DND-41 (cell line): Measurements from ENCODE around the gene AP5B1.

Experiments
- ATAC-seq: fragments of 200-7000 bp; cut with Tn5 transposase; 3 replicates; pipeline ENCODE4 v1.9.1; 2021; ENCODE audit warnings: low read depth; ENCODE audit not compliant: insufficient read depth
- DNase-seq: peaks from one replicate; pipeline ENCODE4 v3.0.0-alpha.2; 2020
- H2AFZ ChIP-seq: 2 replicates; pipeline ENCODE4 v1.6.0; 2012; ENCODE audit warnings: low read depth, low read length
- H3K27ac ChIP-seq: 2 replicates; pipeline ENCODE4 v1.5.1; 2012; ENCODE audit warnings: low read length, inconsistent platforms
- H3K27me3 ChIP-seq: fragments of 200-600 bp; sonication (generic); 2 replicates; pipeline ENCODE4 v1.6.0; 2012; ENCODE audit warnings: low read length, mild to moderate bottlenecking, inconsistent platforms; ENCODE audit not compliant: insufficient read depth, poor library complexity
- H3K36me3 ChIP-seq: 2 replicates; pipeline ENCODE4 v1.5.1; 2012; ENCODE audit warnings: low read length, inconsistent platforms; ENCODE audit not compliant: insufficient read depth
- H3K4me1 ChIP-seq: 2 replicates; pipeline ENCODE4 v1.5.1; 2012; ENCODE audit warnings: mild to moderate bottlenecking, low read length; ENCODE audit not compliant: insufficient read depth
- H3K4me2 ChIP-seq: 2 replicates; pipeline ENCODE4 v1.6.0; 2012; ENCODE audit warnings: mild to moderate bottlenecking, moderate library complexity, low read length, inconsistent platforms; ENCODE audit not compliant: insufficient read depth
- H3K4me3 ChIP-seq, 2 experiments: fragments of 200-600 bp in 1 of 2; shearing (Covaris generic) in 1 of 2; 2 replicates each; pipeline ENCODE4 v1.5.1; 2012 to 2016; ENCODE audit warnings: inconsistent platforms in 2 of 2, low read length in 2 of 2, mild to moderate bottlenecking in 2 of 2, low read depth in 1 of 2, moderate library complexity in 1 of 2
- H3K79me2 ChIP-seq: 2 replicates; pipeline ENCODE4 v1.6.0; 2012; ENCODE audit warnings: low read length, inconsistent platforms; ENCODE audit not compliant: insufficient read depth
- H3K9ac ChIP-seq: 2 replicates; pipeline ENCODE4 v1.6.0; 2012; ENCODE audit warnings: low read depth, mild to moderate bottlenecking, inconsistent platforms, low read length, moderate library complexity
- H3K9me3 ChIP-seq: 2 replicates; pipeline ENCODE4 v1.5.1; 2012; ENCODE audit warnings: low read length, moderate library complexity, mild to moderate bottlenecking, inconsistent platforms; ENCODE audit not compliant: insufficient read depth, severe bottlenecking
- H4K20me1 ChIP-seq: 2 replicates; pipeline ENCODE4 v1.6.0; 2012; ENCODE audit warnings: low read length; ENCODE audit not compliant: insufficient read depth
- CTCF ChIP-seq: IDR thresholded peaks from 2 replicates; pipeline ENCODE4 v1.5.1; 2012; ENCODE audit warnings: borderline replicate concordance, low read length, moderate library complexity, mild to moderate bottlenecking; ENCODE audit not compliant: poor library complexity, severe bottlenecking; ENCODE audit errors: extremely low read depth
- EZH2 ChIP-seq: IDR thresholded peaks from 3 replicates; pipeline ENCODE4 v1.6.1; 2012; ENCODE audit warnings: borderline replicate concordance, low read depth, mild to moderate bottlenecking, moderate library complexity, low read length, inconsistent platforms; ENCODE audit not compliant: severe bottlenecking

The AP5B1 gene

GRCh38 chr11:65792456-65792855 is 11.7 kb upstream of the AP5B1 start:
- Histone ChIP-seq H3K79me2 (no peaks in the 10 kb centered on the region), H3K4me3 (no peak overlapping the region), H3K36me3 (no peaks in the 10 kb centered on the region), H3K9me3 (no peaks in the 10 kb centered on the region), H2AFZ (no peak overlapping the region), H3K4me1 (no peaks in the 10 kb centered on the region), H3K4me2 (no peak overlapping the region), H3K27ac (no peak overlapping the region), H4K20me1 (no peaks in the 10 kb centered on the region), H3K9ac (no peak overlapping the region), H3K27me3 (peaks cover 4% of the 10 kb centered on the region)
- ATAC-seq, result no peak
- no peak for TF ChIP-seq CTCF
- no peak for TF ChIP-seq EZH2
- no peak for DNase-seq

GRCh38 chr11:65791719-65792213 is 11.0 kb upstream of the AP5B1 start:
- H3K4me3 ChIP-seq, result no peak overlapping the region
- H3K4me2 ChIP-seq, result no peak overlapping the region
- ATAC-seq, result no peak
- no peaks in the 10 kb centered on the region for H4K20me1 ChIP-seq
- H3K27ac ChIP-seq, result no peak overlapping the region
- no peaks in the 10 kb centered on the region for H3K9me3 ChIP-seq
- no peaks in the 10 kb centered on the region for H3K79me2 ChIP-seq
- no peak overlapping the region for H2AFZ ChIP-seq
- no peaks in the 10 kb centered on the region for H3K36me3 ChIP-seq
- no peak overlapping the region for H3K9ac ChIP-seq
- peaks cover 4% of the 10 kb centered on the region for H3K27me3 ChIP-seq
- no peak for DNase-seq
- H3K4me1 ChIP-seq, result no peaks in the 10 kb centered on the region
- TF ChIP-seq EZH2 (no peak), CTCF (no peak)

- H3K4me3 ChIP-seq, result no peak overlapping the region
- ATAC-seq (no peak), DNase-seq (no peak)
- H3K9me3 ChIP-seq, result no peaks in the 10 kb centered on the region
- H2AFZ ChIP-seq, result no peak overlapping the region
- no peaks in the 10 kb centered on the region for H3K4me1 ChIP-seq
- no peak overlapping the region for H3K9ac ChIP-seq
- H3K79me2 ChIP-seq, result no peaks in the 10 kb centered on the region
- H3K27ac ChIP-seq, result no peak overlapping the region
- H3K27me3 ChIP-seq, result peaks cover under 1% of the 10 kb centered on the region
- no peaks in the 10 kb centered on the region for H3K36me3 ChIP-seq
- TF ChIP-seq CTCF (no peak), EZH2 (no peak)
- H3K4me2 ChIP-seq, result no peak overlapping the region
- H4K20me1 ChIP-seq, result no peaks in the 10 kb centered on the region
These were observed 10.3 kb upstream of the AP5B1 start for GRCh38 chr11:65790902-65791650.
